ENCODE measurements around the gene ZFP37. TPM values are rescaled to one million over a fixed set of nuclear protein-coding genes. Genes with fewer than 3 reads are reported as not detected.

Gene ZFP37
- total and polyA plus RNA-seq, 7 experiments from 2014 or later = 0.41 to 4.9 (median 1.7) TPM

Other genes with a start within 250 kb of the ZFP37 start
- 1 to 10 TPM in 1 of 5 experiments, under 1 TPM in 1, not detected in 3; 0.27 to 4.1 TPM for gene SLC46A2, start 165.8 kb downstream of the ZFP37 start, total RNA-seq
- gene SLC46A2, start 165.8 kb downstream of the ZFP37 start, polyA plus RNA-seq = under 1 TPM in 1 of 2 donors, not detected in 1; 0.12 TPM
- 1 to 10 TPM in 2 of 5 experiments, under 1 TPM in 1, not detected in 2; 0.64 to 2.1 (median 1.1) TPM for gene ZNF883, start 44.5 kb downstream of the ZFP37 start, total RNA-seq
- 1 to 10 TPM in 1 of 2 donors, under 1 TPM in 1; 0.76 to 1.4 TPM for gene ZNF883, start 44.5 kb downstream of the ZFP37 start, polyA plus RNA-seq
- 10 to 100 TPM in 1 of 5 experiments, 1 to 10 TPM in 4; 5.3 to 39.2 (median 5.4) TPM for gene SLC31A2, start 94.3 kb upstream of the ZFP37 start, total RNA-seq
- gene SLC31A2, start 94.3 kb upstream of the ZFP37 start, polyA plus RNA-seq = 1 to 10 TPM; 2.7 to 4.9 TPM
- 10 to 100 TPM; 22.4 to 50.6 (median 33.4) TPM for gene FKBP15, start 164.6 kb upstream of the ZFP37 start, total RNA-seq
- 10 to 100 TPM in 1 of 2 donors, 1 to 10 TPM in 1; 8.8 to 18.1 TPM for gene FKBP15, start 164.6 kb upstream of the ZFP37 start, polyA plus RNA-seq
- 10 to 100 TPM in 1 of 5 experiments, 1 to 10 TPM in 4; 4.5 to 10.4 (median 4.7) TPM for gene SLC31A1, start 164.8 kb upstream of the ZFP37 start, total RNA-seq
- gene SLC31A1, start 164.8 kb upstream of the ZFP37 start, polyA plus RNA-seq = 1 to 10 TPM; 3.0 to 4.1 TPM
- 10 to 100 TPM; 21.7 to 40.3 (median 34.4) TPM for gene CDC26, start 218.8 kb upstream of the ZFP37 start, total RNA-seq
- 100 to 1,000 TPM; 180 to 185 TPM for gene CDC26, start 218.8 kb upstream of the ZFP37 start, polyA plus RNA-seq
- 10 to 100 TPM; 17.4 to 36.9 (median 22.0) TPM for gene PRPF4, start 218.9 kb upstream of the ZFP37 start, total RNA-seq
- gene PRPF4, start 218.9 kb upstream of the ZFP37 start, polyA plus RNA-seq = 10 to 100 TPM; 19.7 to 29.6 TPM
- gene RNF183, start 246.7 kb upstream of the ZFP37 start, total RNA-seq = not detected
- gene RNF183, start 246.7 kb upstream of the ZFP37 start, polyA plus RNA-seq = not detected